Putamen (tissue), 1 donor: Measurements from ENCODE around the gene ST3GAL3.

Experiments used
- DNase-seq: peaks from one replicate; pipeline ENCODE4 v3.0.0-alpha.2; 2016; ENCODE audit warnings: low spot score

Gene ST3GAL3

DNA sequence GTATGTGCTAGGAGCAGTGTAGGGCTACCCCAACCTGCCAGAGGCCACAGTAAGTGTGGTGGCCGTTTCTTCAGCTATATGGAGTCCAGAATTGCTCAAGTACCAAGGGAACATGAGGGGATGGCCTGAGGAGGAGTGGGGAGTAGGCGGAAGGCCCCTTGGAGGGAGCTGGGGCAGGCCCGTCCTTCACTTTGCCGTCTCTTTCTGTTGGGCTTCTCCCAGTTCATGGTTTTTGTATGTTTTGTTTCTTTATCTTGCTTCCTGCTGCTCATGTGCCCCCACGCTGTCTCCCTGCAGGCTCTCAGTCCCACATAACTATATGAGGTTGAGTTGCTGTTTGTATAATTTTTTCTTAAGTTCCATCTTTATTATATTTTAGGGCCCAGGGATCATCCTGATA, 256.6 kb downstream of the ST3GAL3 start:
- no peak for DNase-seq

DNA sequence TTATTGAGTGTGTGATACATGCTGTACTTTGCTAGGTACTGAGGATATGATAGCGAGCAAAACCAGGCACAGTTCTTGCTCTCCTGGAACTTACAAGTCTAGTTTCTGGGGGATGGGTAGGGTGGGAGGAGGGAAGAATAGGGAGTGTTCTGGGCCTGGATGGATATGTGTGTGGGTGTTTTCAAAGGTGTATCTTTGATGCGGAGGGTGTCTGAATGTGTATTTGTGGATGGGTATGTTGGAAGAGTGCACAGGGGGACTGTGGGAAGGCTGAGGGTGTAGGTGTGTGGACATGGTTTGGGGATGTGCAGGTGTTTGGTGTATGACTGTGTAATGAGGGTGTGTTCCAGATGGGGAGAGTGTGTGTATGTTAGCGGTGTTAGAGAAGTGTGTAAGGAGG, 258.0 kb downstream of the ST3GAL3 start:
- DNase-seq = no peak

DNA sequence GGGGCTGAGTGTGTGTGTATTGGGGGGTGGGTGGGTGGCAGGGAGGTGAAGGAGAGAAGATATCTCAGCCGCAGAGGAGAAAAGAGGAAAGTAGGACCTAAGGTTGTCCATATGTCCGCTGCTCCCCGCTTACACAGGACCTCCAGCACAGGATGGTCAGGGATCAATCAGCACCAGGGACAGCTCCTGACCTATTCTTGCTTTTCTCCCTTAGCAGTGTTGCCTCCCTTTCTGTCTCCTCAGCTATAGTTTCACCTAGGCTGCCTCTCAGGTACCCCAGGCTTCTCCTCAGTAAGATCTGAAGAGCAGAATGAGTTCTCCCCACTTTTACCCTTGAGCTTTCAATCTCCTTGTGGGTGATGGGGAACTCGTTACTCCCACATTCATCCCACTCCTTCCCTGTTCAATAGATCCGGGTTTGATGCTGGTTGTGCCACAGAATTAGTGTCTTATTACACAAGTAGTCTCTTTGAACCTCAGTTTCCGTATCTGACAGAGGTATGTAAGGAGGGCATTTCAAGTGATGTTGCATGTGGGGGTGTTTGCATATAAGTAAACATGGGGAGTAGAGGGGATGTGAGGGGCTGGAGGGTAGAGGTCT, 261.1 kb downstream of the ST3GAL3 start:
- DNase-seq = no peak

DNA sequence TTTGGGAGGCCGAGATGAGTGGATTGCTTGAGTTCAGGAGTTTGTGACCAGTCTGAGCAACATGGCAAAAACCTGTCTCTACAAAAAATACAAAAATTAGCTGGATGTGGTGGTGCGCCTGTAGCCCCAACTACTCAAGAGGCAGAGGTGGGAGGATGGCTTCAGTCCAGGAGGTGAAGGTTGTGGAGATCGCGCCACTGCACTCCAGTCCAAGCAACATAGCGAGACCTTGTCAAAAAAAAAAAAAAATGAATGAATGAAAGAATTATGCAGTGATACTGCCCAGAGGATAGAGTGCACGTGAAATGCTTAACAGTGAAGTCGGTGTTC, 262.0 kb downstream of the ST3GAL3 start:
- DNase-seq = no peak

DNA sequence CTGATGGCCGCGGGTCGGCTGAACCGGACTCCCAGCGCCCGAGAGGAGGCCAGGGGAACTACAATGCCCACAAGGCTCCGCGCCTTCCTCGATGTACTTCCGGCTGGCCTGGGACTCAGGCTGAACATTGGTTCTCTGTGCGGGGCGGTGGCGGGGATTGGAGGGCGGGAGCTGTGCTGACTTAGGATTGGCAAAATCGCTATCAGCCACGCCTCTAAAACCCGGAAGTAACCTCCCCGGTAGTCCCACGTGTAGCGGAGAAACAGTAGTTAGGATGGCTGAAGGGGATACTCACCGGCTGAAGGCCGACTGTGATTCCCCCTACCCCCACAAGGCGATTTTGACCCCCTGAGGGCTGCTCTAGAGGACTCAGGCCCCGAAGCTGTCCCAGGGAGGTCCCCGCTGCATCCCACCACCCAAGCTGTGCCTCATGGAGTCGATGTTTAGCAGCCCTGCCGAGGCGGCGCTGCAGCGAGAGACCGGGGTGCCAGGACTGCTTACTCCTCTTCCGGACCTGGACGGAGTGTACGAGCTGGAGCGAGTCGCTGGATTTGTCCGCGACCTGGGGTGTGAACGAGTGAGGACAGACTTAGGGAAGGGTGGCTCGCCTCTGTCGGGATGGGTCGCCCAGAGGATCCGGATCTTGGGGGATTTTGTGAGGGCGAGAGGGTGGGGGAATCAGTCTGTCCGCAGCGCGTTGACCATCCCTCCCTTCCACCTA, 262.6 kb downstream of the ST3GAL3 start, which contains the start of gene DPH2:
Gene DPH2 (plus strand): TSS at position 265 of the 721 bp plus-strand sequence. CDS start 166 bp downstream, at position 431.
- DNase-seq = peak; percentile 97

DNA sequence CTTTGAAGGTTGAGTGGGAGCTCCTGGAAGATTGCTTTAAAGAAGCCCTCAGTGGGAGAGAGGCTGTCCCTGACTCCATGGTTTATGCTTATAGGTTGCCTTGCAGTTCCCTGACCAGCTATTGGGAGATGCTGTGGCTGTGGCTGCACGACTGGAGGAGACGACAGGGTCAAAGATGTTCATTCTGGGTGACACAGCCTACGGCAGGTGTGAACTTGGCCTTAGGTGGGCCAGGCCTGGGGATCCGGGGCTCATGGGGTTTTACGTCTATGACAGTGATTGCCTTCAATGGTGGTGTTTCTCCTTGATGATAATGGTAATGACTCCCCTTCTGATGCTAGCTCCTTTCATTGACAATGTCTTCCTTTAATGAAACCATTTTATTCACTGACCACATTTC, 263.2 kb downstream of the ST3GAL3 start:
- no peak for DNase-seq

DNA sequence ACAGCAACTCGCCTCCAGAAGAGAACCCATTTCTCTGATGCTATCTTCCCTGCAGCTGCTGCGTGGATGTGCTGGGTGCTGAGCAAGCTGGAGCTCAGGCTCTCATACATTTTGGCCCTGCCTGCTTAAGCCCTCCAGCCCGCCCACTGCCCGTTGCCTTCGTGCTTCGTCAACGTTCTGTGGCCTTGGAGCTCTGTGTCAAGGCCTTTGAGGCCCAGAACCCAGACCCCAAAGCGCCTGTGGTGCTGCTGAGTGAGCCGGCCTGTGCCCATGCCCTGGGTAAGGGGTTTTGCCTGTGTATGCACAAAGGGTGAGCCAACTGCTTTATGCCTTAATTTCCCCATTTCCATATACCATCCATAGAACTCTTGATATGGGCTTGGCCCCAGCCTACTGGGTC, 263.6 kb downstream of the ST3GAL3 start:
- DNase-seq = no peak

DNA sequence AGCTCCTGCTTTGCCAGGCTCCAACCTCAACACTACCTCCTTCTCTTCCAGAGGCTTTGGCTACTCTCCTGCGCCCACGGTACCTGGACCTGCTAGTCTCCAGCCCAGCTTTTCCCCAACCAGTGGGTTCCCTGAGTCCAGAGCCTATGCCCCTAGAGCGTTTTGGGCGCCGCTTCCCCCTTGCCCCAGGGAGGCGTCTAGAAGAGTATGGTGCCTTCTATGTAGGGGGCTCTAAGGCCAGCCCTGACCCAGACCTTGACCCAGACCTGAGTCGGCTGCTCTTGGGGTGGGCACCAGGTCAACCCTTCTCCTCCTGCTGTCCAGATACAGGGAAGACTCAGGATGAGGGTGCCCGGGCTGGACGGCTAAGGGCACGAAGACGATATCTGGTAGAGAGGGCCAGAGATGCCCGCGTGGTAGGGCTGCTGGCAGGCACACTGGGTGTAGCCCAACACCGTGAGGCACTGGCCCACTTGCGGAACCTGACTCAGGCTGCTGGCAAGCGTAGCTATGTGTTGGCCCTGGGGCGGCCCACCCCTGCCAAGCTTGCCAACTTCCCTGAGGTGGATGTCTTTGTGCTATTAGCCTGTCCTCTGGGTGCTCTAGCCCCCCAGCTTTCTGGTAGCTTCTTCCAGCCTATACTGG, 264.1 kb downstream of the ST3GAL3 start:
- no peak for DNase-seq

DNA sequence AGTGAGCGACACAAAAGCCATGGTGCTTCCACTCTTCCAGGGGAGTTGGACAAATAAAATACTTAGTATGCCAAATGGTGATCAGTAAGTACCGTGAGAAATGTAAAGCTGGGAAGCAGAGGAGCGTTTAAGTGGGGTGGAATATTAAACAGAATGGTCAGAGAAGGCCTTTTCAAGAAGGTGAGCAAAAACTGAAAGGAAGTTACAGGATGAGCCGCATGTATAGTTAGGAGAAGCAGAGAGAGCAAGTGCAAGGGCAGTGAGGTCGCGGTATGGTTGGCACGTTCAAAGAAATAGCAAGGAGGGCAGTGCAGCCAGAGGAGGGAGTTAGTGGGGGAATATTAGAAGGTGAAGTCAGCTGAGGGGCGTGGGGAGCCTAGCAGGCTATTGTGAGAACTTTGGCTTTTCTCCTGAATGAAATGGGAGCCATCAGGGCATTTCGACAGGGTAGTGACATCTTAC, 266.7 kb downstream of the ST3GAL3 start:
- DNase-seq = no peak

DNA sequence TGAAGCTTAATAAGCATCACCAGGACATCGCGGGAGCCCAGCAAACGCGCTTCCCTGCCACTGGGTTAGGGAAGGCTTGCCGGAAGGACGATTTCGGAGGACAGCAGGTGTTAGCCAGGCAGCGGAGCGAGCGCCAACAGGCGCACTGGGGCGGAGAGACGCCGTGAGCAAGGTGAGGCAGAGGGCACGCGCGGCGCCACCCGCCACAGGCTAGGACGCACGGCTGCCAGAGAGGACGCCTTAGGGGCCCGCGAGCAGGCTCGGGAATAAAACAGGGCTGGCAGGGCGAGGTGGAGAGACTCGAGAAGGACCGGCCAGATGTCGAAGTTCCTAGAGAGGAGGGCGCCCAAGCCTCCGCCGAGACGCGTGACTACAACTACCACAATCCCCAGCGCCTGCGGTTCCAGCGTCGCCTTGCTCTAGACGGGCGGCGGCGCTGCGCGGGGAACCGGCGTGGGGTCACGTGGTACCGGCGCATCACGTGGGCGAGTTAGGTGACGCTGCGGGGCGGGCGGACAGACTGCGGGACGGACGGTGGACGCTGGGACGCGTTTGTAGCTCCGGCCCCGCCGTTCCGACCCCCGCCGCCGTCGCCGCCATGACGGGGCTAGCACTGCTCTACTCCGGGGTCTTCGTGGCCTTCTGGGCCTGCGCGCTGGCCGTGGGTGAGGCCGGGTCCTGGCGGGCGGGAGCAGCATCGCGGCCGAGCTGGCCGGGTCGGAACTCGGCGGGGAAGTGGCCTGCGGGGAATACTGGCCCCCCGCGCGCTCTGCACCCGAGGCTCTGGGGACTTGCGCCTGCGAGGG, 267.3 kb downstream of the ST3GAL3 start, which contains the start of gene ATP6V0B:
Gene ATP6V0B (plus strand): TSS at position 518 of the 806 bp plus-strand sequence. CDS start 81 bp downstream, at position 599.
- peak; percentile 96 for DNase-seq

DNA sequence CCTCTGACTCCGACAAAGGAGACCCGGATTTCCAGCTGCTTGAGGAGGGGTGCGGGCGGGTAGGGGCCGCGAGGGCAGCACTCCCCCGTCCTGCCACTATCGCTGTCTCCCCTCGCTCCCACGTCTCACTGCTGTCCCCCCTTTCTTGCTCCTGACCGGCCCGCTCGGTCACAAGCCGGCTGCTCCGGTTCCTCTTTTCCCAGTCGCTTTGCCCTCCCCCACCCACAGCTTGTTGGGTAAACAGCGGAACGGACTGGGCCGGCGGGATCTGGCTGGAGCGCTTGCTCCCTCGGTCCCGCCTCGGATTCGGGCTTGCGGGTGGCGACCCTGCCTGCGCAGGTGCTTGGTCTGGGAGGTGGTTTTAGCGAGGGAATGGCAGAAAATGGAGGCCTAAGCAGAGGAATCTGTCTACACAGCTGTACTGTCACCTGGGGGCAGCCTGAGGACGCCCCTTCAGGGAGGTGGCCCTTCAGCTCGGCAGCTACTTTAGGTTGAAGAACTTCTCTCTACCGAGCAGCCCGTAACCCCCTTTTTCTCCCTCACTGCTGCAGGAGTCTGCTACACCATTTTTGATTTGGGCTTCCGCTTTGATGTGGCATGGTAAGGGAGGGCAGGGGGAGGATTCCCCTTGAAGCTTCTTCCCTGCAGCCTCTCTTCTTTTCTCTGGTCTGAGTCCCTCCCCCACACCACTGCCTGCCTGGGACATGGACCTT, 268.1 kb downstream of the ST3GAL3 start:
- DNase-seq = no peak

DNA sequence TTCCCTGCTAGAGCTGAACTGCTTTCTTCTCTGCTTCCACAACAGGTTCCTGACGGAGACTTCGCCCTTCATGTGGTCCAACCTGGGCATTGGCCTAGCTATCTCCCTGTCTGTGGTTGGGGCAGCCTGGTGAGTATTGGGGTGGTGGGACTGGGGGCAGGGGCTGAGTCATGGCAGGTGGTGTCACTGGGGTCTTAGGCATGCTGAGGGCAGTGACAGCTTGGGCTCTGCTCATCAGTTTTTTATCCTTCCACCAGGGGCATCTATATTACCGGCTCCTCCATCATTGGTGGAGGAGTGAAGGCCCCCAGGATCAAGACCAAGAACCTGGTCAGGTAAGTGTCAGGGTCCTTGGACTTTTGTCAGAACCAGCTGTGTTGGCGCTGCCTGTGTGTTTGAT, 268.7 kb downstream of the ST3GAL3 start:
- DNase-seq = no peak

DNA sequence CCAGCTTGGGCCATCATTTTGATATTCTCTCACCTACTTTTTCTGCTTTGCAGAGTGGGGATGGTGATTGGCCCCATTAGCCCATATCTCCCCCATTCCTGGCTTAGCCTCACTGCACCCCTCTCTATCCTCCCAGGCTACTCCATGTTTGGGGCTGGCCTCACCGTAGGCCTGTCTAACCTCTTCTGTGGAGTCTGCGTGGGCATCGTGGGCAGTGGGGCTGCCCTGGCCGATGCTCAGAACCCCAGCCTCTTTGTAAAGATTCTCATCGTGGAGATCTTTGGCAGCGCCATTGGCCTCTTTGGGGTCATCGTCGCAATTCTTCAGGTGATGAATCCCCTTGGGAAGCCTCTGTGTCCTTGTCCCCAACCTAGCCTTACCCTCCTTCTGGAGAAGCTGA, 269.6 kb downstream of the ST3GAL3 start:
- DNase-seq = no peak

DNA sequence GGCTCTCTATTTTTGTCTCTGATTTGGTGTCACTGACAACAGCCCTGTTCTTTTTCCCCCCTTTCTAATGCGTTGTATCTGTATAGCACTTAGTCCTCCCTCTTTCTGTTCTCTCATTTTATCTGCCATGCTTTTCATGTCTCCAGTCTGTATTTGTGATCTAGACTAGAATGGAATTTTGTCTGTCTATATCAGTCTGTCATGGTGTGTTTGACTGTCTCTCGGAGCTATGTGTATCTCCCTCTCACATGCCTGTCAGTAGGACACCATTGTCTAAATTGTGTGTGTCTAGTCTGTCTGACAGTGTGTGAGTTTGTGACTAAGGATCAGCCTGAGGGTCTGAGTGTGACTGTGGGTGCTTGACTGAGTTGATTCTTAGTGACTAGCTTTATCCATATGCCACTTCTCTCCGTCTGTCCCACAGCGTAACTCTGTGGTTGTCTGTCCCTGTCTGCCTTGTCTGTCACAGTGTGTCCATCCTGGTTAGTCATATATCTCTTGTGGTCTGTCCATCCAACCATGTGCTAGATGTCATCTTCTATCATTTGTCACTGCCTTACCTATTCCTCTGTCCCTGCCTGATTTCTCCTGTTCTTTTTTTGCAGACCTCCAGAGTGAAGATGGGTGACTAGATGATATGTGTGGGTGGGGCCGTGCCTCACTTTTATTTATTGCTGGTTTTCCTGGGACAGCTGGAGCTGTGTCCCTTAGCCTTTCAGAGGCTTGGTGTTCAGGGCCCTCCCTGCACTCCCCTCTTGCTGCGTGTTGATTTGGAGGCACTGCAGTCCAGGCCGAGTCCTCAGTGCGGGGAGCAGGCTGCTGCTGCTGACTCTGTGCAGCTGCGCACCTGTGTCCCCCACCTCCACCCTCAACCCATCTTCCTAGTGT, 270.3 kb downstream of the ST3GAL3 start:
- no peak for DNase-seq

DNA sequence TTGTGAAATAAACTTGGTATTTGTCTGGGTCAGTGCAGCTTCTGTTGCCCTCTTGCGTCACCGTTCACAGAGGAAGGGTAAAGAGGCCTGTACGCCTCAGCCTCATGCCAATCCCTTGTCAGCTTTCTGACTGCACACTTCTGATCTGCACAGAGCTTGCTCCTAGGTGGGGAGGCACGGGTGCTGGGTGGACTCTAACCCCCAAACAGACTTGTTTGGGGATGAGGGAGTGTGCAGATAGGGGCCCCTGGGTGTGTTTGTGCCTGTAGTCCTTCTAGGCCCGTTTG, 270.9 kb downstream of the ST3GAL3 start:
- no peak for DNase-seq

DNA sequence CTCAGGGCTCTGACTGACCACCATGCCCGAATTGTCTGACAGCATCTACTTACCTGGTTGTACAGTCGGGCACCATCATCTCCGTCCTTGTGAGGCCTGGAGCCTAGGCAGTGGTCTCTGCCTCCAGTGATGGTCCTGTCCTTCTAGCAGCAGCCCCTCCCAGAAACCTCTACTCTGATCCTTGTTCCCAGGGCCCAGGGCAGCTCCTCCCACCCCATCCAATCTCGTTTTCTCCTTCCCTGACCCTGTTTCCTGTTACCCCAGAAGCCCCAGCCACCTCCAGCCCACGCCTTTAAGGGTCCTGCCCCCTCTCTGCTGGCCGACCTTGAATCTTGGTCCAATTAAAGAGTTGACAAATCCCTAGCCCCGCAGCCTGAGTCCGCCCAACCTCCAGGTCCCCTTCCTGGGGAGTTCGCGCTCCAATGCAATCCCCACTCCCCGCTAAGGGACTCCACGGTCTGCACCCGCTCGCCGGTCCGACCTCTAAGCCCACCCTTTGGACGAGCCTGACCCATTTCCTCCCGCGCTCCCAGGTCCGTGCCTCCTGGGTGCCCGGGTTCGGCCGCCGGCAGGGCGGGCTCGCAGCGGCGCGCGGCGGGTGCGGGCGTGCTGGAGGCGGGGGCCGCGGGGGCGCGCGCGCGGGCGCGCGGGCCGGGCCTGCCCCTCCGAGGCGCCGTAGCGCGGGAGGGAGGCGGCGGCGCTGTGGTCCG, 271.4 kb downstream of the ST3GAL3 start, which contains the start of gene B4GALT2:
Gene B4GALT2 (plus strand): TSS at position 660 of the 710 bp plus-strand sequence. CDS start 1,951 bp downstream, outside the sequence.
- DNase-seq = peak; percentile 53

DNA sequence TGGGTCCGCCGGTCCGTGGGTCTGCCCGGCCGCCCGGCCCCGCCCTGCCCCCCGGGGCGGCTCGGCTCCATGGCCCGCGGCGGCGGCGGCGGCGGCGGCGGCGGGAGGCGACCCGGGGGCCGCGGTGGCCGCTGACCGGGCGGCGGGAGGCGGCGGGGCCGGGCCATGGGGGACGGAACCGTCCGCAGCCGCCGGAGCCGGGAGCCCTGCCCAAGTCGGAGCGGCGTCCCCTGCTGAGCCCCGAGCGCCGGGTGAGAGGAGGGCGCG, 271.9 kb downstream of the ST3GAL3 start:
- DNase-seq = no peak

DNA sequence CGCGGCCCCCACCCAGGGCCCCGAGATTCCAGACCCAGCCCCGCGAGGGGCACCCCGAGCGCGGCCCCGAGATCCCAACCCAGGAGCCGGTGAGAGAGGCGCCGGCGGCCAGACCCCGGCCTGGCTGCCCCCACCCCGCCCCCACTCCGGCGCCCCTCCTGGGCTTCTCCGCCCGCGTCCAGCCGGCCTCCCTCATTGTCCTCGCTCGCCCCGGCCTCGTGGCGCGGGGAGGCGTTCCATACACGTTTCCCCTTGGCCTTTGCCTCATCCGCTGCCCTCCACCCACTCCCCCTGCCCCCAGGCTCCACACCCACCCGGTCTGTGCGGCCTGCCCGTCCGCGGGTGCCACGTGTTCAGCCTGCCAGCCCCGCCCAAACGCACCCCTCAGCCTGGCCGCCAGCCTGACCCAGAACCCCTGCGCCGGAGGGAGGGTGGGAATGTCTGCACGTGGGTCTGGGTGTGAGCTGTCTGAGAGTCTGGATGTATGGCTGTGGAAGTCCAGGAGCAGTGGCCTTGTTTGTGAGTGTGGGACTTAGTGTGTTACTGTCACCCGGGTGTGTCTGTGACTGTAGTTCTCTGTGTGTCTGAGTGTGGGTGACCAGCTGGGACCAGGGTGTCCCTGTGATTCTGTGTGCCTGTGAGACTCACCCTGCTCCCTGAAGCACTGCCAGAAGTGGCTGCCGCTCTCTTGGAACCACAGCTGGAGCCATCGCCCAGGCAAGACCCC, 272.4 kb downstream of the ST3GAL3 start:
- no peak for DNase-seq

DNA sequence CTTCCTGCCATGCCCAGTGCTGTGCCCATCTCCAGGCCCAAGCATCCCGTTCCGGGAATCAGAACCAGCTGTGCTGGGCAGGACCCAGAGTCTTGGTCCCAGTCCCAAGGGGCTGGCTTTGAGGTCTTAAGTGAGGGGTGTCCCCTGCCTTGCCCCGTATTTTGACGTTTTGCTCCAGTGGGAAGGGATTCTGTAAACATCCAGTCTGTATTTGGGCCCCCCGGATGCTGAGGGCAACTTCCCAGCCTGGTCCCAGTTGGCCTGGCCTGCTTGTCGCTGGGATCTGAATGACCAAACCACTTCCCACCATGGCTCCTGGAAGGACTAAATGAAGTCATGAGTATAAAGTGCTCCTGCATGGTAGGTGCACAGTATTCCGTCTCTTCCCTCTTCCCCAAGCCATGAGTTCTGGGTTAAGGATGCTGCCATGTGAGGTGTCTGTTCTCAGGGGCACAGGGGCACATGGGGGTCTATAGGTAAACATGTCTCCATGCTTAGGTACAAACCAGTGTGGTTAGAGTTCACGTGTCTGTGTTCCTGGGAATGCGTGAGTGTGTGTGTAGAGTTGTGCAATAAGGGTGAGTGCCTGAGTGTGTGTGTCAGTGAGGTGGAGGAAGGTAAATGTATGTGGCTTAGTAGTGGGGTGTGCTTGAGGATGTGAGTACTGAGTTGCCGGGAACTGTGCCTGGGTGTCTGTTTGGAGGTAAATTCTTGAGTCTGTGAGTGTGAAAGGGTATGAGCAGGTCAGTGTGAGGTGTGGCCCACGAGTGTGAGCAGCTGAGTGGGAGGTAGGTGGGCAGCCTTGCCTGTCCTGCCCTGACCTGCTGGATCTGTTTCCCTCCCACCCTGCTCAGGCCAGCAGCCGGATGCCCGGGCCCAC, 273.2 kb downstream of the ST3GAL3 start:
- no peak for DNase-seq
